ENCODE data around the gene YDJC. TPM values are rescaled to one million over a fixed set of nuclear protein-coding genes. Genes with fewer than 3 reads are reported as not detected.
"Not testable (repeated sequence)": the region's sequence is repeated elsewhere in the genome, so short reads cannot be mapped to it uniquely, and the experiment has no call there.

YDJC gene
- total RNA-seq, 1 donor, result 14.6 TPM

DNA sequence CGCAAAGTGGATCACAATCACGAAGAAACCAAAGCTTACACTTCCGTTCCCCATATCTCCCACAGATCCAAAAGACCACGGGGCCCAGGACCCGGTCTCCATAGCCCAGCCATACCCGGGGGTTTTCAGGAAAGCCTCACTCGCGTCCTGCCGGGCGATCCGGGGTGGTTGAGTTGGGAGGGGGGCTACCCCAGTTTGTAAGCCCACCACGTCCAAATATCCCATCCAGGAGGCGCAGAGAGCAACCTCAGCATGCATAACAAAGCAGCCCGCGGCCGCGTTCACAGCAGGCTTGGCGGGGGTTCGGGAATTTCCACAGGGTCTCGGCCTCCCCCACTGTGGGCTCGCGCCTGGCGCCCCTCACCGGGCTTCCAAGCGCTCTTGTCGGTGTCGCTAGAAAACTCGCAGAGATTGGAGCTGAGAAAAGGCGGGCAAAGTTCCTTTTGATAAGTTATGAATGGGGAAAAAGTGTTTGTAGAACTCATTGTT lies 21.7 kb upstream of the YDJC start:
- TF ChIP-seq, protein P1, sequence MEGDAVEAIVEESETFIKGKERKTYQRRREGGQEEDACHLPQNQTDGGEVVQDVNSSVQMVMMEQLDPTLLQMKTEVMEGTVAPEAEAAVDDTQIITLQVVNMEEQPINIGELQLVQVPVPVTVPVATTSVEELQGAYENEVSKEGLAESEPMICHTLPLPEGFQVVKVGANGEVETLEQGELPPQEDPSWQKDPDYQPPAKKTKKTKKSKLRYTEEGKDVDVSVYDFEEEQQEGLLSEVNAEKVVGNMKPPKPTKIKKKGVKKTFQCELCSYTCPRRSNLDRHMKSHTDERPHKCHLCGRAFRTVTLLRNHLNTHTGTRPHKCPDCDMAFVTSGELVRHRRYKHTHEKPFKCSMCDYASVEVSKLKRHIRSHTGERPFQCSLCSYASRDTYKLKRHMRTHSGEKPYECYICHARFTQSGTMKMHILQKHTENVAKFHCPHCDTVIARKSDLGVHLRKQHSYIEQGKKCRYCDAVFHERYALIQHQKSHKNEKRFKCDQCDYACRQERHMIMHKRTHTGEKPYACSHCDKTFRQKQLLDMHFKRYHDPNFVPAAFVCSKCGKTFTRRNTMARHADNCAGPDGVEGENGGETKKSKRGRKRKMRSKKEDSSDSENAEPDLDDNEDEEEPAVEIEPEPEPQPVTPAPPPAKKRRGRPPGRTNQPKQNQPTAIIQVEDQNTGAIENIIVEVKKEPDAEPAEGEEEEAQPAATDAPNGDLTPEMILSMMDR (IDR thresholded peaks at IDR 0.05; ENCODE audit: insufficient read depth, low read length), result no peak
- no peak for DNase-seq (ENCODE audit: low read depth)

GRCh38 chr22:21650823-21651520 lies 21.1 kb upstream of the YDJC start:
- TF ChIP-seq, protein P1 (IDR thresholded peaks at IDR 0.05; ENCODE audit: insufficient read depth, low read length), result no peak
- peak overlapping the region; percentile 85 for H3K4me3 ChIP-seq (ENCODE audit: low read depth, low read length)
- DNase-seq (ENCODE audit: low read depth), result no peak

More for the DNA sequence above, 21.7 kb upstream of the YDJC start:
- peak overlapping the region; percentile 85 for H3K4me3 ChIP-seq (ENCODE audit: low read depth, low read length)

DNA sequence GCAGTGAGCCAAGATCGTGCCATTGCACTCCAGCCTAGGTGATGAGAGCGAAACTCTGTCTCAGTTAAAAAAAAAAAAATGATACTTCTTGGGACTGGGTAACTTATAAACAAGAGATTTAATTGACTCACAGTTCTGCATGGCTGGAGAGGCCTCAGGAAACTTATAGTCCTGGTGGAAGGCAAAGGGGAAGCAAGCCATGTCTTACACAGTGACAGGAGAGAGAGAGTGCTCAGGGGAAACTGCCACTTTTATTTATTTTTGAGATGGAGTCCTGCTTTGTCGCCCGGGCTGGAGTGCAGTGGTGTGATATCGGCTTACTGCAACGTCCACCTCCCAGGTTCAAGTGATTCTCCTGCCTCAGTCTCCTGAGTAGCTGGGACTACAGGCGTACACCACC lies 20.5 kb upstream of the YDJC start:
- TF ChIP-seq, protein P1 (IDR thresholded peaks at IDR 0.05; ENCODE audit: insufficient read depth, low read length), result no peak
- H3K4me3 ChIP-seq (ENCODE audit: low read depth, low read length), result no peak overlapping the region
- DNase-seq (ENCODE audit: low read depth), result no peak

DNA sequence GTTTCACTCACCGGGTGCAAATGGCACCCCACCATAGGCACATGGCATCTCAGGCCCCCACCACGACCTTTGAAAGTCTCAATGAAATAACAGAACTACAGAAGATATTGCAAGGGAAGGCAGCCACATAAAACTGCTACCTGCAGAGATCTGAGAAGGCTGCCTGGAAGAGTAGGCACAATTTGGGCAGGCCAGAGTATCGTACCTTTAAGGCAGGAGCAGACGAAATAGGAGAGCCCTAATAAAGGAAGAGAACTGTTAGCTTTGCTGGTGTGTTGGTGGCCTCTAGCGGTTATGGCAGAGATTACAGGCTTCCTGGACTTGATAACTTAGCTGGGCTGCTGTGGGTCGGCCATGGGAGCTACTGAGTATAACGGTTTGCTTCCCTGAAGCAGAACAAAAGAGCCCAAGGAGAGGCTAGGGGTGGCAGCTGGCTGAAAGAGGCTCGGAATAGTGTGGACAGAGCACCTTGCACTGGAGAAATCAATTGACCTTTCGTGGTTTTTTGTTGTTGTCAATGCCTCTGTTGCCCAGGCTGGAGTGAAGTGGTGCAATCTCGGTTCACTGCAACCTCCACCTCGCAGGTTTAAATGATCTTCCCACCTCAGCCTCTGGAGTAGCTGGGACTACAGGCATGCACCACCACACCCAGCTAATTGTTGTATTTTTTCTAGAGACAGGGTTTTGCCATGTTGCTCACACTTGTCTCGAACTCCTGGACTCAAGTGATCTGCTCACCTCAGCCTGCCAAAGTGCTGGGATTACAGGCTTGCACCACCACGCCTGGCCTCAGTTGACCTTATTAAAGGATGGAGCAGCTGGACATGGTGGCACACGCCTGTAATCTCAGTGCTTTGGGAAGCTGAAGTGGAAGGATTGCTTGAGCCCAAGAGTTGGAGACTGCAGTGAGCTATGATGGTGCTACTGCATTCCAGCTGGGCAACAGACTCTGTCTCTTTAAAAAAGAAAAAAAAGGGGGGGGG lies 17.1 kb upstream of the YDJC start:
- DNase-seq (ENCODE audit: low read depth), result peak; percentile 88
- H3K4me3 ChIP-seq (ENCODE audit: low read depth, low read length), result no peak overlapping the region
- TF ChIP-seq, protein P1 (IDR thresholded peaks at IDR 0.05; ENCODE audit: insufficient read depth, low read length), result peak; percentile 93

DNA sequence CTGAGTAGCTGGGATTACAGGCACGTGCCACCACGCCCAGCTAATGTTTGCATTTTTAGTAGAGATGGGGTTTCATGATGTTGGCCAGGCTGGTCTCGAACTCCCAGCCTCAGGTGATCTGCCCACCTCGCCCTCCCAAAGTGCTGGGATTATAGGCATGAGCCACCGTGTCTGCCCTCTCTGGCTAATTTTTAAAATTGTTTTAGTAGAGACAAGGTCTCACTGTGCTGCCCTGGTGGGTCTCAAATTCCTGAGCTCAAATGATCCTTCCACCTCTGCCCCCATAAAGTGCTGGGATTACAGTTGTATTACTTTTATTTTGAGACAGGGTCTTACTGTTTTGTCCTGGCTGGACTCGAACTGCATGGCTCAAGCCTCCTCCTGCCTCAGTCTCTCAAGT lies 15.7 kb upstream of the YDJC start:
- not testable (repeated sequence) for DNase-seq (ENCODE audit: low read depth); H3K4me3 ChIP-seq (ENCODE audit: low read depth, low read length)

- peak overlapping the region; percentile 82 for H3K4me3 ChIP-seq (ENCODE audit: low read depth, low read length)
- DNase-seq (ENCODE audit: low read depth), result no peak
- TF ChIP-seq, protein P1 (IDR thresholded peaks at IDR 0.05; ENCODE audit: insufficient read depth, low read length), result no peak
These were observed 13.9 kb upstream of the YDJC start for GRCh38 chr22:21643533-21644357.

Measured in fibroblast of the aortic adventitia (primary cell).